Activated CD8-positive, alpha-beta memory T cell treated with anti-CD3 and anti-CD28 coated beads for 36 hours (primary cell): Measurements from ENCODE around the gene EP400. TPM values are rescaled to one million over a fixed set of nuclear protein-coding genes. Genes with fewer than 3 reads are reported as not detected.
"Not testable (repeated sequence)": the region's sequence is repeated elsewhere in the genome, so short reads cannot be mapped to it uniquely, and the experiment has no call there.

Source experiments
- CTCF ChIA-PET: fragments of 350-600 bp; sonication (Branson Sonifier 250); formaldehyde crosslinking; loops from one replicate; lab custom pipeline; 2021; ENCODE audit warnings: antibody characterized with exemption; lab: Charles Lee
- POLR2A ChIA-PET: fragments of 350-600 bp; sonication (Branson Sonifier 250); formaldehyde crosslinking; loops from one replicate; lab custom pipeline; 2021; ENCODE audit warnings: antibody characterized with exemption; lab: Charles Lee
- total RNA-seq, 2 experiments: library from RNA; stranded (reverse); gene quantifications; one replicate each; pipeline ENCODE4 v1.2.3, GENCODE V29; 2021

Gene EP400
- total RNA-seq, 2 experiments from 2014 or later = 48.8 to 49.0 TPM

- CTCF ChIA-PET = no interaction called here
- POLR2A ChIA-PET = no interaction called here
These were observed 119.7 kb downstream of the EP400 start for GRCh38 chr12:132069336-132069985.

DNA sequence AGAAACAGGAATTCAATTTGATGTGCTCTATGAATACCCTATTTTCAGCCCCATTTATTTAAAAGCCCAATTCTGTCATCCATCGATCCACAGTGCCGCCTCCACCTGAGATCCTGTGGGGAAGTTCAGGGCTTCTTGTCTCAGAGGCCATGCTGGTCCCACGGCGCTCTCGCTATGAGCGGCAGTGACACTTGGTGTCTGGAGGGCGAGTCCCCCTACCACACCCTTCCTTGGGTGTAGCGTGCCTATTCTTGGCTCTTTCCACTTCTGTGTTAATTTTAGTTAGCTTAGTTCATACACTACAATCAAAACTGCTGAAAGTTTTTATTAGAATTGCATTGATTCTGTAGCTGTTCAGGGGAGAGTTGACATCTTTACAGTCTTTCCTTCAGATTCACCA is 120.6 kb downstream of the EP400 start:
- ChIA-PET POLR2A (no interaction called here), CTCF (no interaction called here)

GRCh38 chr12:132071040-132071810 is 121.5 kb downstream of the EP400 start:
- CTCF ChIA-PET = interaction anchor here (0.6 kb wide), 1 partner anchor 1146 kb away, joined by 4 read pairs; no protein-coding TSS in a partner anchor

DNA sequence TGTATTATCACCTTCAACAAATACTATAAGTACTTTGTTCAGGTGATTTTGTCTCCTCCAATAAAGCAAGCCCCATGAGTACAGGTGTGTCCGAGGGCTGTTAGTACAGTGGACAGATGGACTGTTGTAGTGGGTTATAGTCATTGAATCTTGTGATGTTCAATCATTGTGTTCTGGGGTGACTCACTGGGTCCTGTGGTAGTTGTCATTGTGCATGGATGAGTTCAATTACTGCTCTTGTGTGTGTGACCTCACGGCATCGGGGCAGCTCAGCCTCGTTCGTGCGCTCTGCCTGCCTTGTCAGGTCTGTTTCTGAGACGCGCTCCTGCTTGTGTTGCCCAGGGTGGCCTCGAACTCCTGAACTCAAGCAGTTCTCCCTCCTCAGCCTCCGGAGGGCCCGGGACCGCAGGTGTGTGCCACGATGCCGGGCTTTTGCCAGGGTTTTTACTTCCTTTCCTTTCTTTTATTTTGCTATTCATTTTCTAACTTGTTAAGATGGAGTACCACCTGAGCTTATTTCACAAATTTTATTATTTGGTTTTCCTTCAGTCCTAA is 122.2 kb downstream of the EP400 start:
- ChIA-PET POLR2A (no interaction called here), CTCF (interaction anchor here (0.6 kb wide), 1 partner anchor 1147 kb away, joined by 4 read pairs; no protein-coding TSS in a partner anchor)

More at GRCh38 chr12:132071040-132071810, 121.5 kb downstream of the EP400 start:
- POLR2A ChIA-PET = no interaction called here

DNA sequence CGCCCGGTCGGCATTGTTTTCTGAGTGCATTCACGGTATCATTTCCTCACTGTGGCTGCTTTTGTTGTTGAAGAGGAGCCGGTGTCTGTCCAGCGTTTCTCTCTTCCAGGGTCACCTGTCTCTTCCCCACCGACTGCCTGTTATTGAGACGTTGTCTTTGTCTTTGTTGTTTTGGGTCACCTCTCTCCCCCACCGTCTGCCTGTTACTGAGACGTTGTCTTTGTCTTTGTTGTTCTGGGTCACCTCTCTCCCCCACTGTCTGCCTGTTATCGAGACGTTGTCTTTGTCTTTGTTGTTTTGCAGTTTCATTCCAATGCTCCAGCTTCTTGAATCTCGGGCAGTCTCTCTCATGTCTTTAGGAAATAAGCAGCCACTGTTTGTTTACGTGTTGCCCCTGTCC is 124.5 kb downstream of the EP400 start:
- ChIA-PET CTCF (no interaction called here), POLR2A (no interaction called here)

- CTCF ChIA-PET = no interaction called here
- POLR2A ChIA-PET = no interaction called here
These were observed 125.4 kb downstream of the EP400 start for GRCh38 chr12:132075026-132075713.

- ChIA-PET CTCF (no interaction called here), POLR2A (no interaction called here)
These were observed 126.2 kb downstream of the EP400 start for GRCh38 chr12:132075714-132076553.

GRCh38 chr12:132076711-132077110 is 127.0 kb downstream of the EP400 start:
- CTCF ChIA-PET = no interaction called here

DNA sequence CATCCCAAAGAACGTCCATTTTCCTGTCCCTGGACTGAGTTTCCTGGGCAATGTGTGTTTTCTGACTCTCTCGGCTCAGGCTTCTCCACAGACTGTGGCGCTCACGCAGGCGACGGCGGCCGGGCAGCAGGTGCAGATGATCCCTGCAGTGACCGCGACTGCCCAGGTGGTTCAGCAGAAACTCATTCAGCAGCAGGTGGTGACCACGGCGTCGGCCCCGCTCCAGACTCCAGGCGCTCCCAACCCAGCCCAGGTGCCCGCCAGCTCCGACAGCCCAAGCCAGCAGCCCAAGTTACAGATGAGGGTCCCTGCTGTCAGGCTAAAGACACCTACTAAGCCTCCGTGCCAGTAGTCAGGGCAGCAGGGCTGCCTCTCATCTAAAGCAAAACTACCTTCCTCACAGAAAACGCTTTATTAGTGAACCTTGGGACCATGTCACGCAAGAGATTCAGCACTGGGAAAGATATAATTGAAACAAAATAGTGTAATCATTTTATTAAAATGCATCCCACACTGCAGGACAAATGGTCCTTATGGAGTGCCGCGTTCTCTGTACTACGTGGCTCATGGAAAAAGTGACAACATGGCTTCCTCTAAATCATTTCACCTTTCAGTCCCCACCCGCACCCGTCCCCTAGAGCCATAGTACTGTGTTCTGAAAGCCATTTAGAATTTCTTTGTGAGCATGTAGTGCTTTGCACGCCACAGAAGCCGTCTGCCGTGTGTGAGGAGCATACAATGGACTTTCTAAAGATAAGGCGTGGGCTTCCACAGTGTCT is 127.8 kb downstream of the EP400 start:
- CTCF ChIA-PET = no interaction called here
- POLR2A ChIA-PET = no interaction called here

More at GRCh38 chr12:132076711-132077110, 127.0 kb downstream of the EP400 start:
- POLR2A ChIA-PET = no interaction called here

DNA sequence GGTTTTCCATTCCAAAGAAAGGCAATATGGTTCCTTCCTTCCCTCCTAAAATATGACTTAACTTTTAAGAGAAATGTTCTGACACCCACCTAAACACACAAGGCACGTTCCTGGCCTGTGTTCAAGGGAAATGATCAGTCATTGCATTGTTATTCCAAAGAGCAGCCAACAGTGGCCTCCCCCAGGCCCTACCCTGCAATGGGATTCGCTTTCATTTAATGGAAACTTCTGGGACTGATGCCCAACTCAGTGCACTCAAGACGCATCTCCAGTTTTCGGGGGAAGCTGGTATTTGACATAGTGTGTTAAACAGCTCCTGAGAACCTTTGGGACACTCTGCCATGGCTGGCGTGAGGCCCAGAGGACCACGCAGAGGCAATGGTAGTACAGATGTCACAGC is 128.4 kb downstream of the EP400 start:
- POLR2A ChIA-PET = no interaction called here
- CTCF ChIA-PET = no interaction called here

DNA sequence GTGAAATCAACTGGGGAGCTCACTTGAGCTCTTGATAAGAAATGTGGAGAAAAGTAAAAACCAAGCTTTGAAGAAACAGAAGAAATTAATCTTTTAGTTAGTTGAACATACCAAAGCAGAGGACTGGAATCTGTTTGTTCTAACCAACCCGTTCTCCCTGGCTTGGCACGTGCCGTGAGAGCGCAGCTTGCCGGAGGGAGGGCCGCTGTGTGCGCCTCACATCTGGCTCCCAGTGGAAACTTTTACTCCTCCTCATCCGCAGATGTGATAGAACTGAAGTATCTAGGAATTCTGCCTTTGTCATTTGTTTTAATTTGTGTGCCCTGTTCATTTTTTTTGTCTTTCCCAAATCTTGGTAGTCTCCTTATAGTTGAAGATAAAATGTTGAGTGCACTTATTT is 129.5 kb downstream of the EP400 start:
- CTCF ChIA-PET = interaction anchor here (1.1 kb wide), 1 partner anchor 13 kb away, joined by 3 read pairs; no protein-coding TSS in a partner anchor
- POLR2A ChIA-PET = no interaction called here

GRCh38 chr12:132079695-132080094 is 130.0 kb downstream of the EP400 start:
- POLR2A ChIA-PET = no interaction called here
- CTCF ChIA-PET = interaction anchor here (1.1 kb wide), 1 partner anchor 13 kb away, joined by 3 read pairs; no protein-coding TSS in a partner anchor

DNA sequence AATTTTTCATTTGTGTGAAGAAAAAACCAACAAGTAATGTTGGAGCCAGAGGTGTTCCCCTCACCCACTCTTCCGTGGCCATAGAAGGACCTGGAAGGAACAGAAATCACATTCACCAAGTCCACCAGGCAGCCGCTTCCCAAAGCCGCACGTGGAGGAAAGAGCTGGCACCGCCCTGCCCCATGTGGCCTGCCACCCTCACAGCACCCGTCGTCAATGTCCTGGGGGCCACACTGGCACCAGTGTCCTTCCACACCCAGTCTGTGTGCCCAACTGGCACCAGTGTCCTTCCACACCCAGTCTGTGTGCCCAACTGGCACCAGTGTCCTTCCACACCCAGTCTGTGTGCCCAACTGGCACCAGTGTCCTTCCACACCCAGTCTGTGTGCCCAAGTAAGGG is 130.8 kb downstream of the EP400 start:
- POLR2A ChIA-PET, CTCF ChIA-PET: not testable (repeated sequence)

GRCh38 chr12:132081423-132081822 is 131.7 kb downstream of the EP400 start:
- POLR2A ChIA-PET = no interaction called here

DNA sequence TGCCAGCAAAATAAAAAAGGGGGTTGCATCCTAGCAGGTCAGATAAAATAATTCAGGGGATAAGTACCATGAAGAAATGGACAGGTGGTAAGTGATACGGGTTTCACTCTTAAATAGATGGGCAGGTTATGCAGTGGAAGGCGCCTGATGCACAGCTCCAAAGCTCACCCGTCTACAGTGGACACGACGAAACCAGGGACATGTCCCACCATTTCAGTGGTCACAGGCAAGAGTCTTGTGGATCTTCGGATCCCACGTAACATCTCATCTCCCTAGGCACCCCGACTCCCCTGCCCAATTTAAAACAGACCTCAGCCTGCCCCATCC is 133.8 kb downstream of the EP400 start:
- POLR2A ChIA-PET = no interaction called here
- CTCF ChIA-PET = no interaction called here

More at GRCh38 chr12:132081423-132081822, 131.7 kb downstream of the EP400 start:
- CTCF ChIA-PET = no interaction called here

GRCh38 chr12:132083941-132084620 is 134.3 kb downstream of the EP400 start:
- CTCF ChIA-PET = no interaction called here

GRCh38 chr12:132084621-132085290 is 135.0 kb downstream of the EP400 start:
- CTCF ChIA-PET = no interaction called here
- POLR2A ChIA-PET = interaction anchor here (0.5 kb wide), 1 partner anchor 12 kb away, joined by 3 read pairs; no protein-coding TSS in a partner anchor

More at GRCh38 chr12:132083941-132084620, 134.3 kb downstream of the EP400 start:
- POLR2A ChIA-PET = no interaction called here
